ENCODE measurements around the gene CHST14. TPM values are rescaled to one million over a fixed set of nuclear protein-coding genes. Genes with fewer than 3 reads are reported as not detected.
A peak's percentile ranks its signal among the peaks of the same experiment; 100 is the strongest.

The CHST14 gene
- total RNA-seq, 1 experiment from 2014 or later = 5.8 TPM

DNA sequence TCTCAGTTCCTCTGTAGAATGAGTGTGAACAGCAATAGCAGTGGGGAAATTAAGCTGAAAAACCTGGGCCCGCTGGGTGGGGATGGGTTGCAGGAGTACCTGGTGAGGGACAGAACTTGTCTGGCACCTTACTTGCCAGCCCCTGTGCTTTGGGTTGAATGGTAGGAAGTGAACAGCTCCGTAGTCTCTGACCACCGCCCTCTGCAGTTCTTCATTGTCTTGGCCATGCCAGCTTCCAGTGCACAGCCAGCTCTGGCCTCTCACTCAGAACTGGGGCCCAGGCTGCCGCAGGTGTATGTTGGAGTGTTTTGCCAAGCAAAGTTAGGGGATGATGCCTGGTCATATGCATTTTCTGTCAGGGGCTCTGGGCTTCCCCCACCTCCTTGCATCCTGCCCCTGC, 14.0 kb upstream of the CHST14 start:
- Mint-ChIP-seq H3K9me3 (ENCODE audit: unreplicated experiment) (no peaks in the 10 kb centered on the region), H3K27ac (ENCODE audit: low read depth, unreplicated experiment) (peak overlapping the region; percentile 41), H3K36me3 (ENCODE audit: insufficient read depth, unreplicated experiment) (peaks cover 10% of the 10 kb centered on the region), H3K4me1 (ENCODE audit: insufficient read depth, unreplicated experiment) (peaks cover 33% of the 10 kb centered on the region), H3K4me3 (ENCODE audit: unreplicated experiment) (no peak overlapping the region), H3K27me3 (ENCODE audit: insufficient read depth, unreplicated experiment) (no peaks in the 10 kb centered on the region)
- intact Hi-C loops (cut with micrococcal nuclease) = loop anchor here (5.0 kb wide), 1 partner anchor 51 kb away; no protein-coding TSS in a partner anchor
- DNase-seq (ENCODE audit: unreplicated experiment) = no peak
- BruUV-seq (replicated peaks) = no TSS peak
- POLR2A ChIA-PET = interaction anchor here (0.7 to 3.7 kb wide), 10 partner anchors 11 to 320 kb away, joined by 3 to 25 read pairs (median 4); partner anchors contain the start of genes BAHD1, CCDC32, CHST14 and RPUSD2
- CTCF ChIA-PET = interaction anchor here (0.5 to 1.8 kb wide), 5 partner anchors 9 to 435 kb away, joined by 3 to 7 read pairs (median 4); partner anchors contain the start of gene BAHD1
- TF ChIP-seq, protein P1, sequence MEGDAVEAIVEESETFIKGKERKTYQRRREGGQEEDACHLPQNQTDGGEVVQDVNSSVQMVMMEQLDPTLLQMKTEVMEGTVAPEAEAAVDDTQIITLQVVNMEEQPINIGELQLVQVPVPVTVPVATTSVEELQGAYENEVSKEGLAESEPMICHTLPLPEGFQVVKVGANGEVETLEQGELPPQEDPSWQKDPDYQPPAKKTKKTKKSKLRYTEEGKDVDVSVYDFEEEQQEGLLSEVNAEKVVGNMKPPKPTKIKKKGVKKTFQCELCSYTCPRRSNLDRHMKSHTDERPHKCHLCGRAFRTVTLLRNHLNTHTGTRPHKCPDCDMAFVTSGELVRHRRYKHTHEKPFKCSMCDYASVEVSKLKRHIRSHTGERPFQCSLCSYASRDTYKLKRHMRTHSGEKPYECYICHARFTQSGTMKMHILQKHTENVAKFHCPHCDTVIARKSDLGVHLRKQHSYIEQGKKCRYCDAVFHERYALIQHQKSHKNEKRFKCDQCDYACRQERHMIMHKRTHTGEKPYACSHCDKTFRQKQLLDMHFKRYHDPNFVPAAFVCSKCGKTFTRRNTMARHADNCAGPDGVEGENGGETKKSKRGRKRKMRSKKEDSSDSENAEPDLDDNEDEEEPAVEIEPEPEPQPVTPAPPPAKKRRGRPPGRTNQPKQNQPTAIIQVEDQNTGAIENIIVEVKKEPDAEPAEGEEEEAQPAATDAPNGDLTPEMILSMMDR (IDR thresholded peaks at IDR 0.05; ENCODE audit: unreplicated experiment) = no peak

DNA sequence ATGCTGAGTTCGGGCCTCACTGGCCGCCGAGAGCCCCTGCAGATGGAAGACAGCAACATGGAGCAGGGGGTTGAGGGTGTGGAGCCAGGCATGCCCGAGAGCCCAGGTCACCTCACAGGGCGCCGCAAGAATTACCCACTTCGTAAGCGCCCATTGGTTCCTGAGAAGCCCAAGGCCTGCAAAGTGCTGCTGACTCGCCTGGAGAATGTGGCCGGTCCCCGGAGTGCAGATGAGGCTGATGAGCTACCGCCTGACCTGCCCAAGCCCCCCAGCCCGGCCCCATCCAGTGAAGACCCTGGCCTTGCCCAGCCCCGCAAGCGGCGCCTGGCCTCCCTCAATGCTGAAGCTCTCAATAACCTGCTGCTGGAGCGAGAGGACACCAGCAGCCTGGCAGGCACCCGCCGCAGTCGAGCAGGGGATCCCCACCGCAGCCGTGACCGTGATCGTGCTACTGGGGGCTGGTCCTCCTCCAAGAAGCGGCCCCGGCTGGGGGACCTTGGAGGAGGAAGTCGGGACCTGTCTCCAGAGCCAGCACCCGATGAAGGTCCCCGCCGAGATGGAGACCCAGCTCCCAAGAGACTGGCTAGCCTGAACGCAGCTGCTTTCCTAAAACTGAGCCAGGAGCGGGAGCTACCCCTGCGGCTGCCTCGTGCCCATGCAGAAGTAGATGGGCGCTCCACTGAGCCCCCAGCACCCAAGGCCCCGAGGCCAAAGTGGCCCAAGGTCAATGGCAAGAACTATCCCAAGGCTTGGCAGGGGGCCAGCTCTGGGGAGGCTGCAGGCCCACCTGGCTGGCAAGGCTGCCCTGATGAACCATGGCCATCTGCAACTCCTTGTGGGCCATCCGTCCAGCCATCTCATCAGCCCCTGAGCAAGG, 12.1 kb upstream of the CHST14 start:
- Mint-ChIP-seq H3K36me3 (ENCODE audit: insufficient read depth, unreplicated experiment) (peaks cover 15% of the 10 kb centered on the region), H3K4me1 (ENCODE audit: insufficient read depth, unreplicated experiment) (peaks cover 31% of the 10 kb centered on the region), H3K9me3 (ENCODE audit: unreplicated experiment) (no peaks in the 10 kb centered on the region), H3K27ac (ENCODE audit: low read depth, unreplicated experiment) (no peak overlapping the region), H3K27me3 (ENCODE audit: insufficient read depth, unreplicated experiment) (no peaks in the 10 kb centered on the region), H3K4me3 (ENCODE audit: unreplicated experiment) (no peak overlapping the region)
- ChIA-PET CTCF (interaction anchor here (1.0 kb wide), 1 partner anchor 13 kb away, joined by 4 read pairs; no protein-coding TSS in a partner anchor), POLR2A (interaction anchor here (1.1 kb wide), 1 partner anchor 19 kb away, joined by 4 read pairs; no protein-coding TSS in a partner anchor)
- TF ChIP-seq, protein P1 (IDR thresholded peaks at IDR 0.05; ENCODE audit: unreplicated experiment) = no peak
- DNase-seq (ENCODE audit: unreplicated experiment) = no peak
- BruUV-seq (replicated peaks) = TSS peak; percentile 30
- intact Hi-C loops (cut with micrococcal nuclease) = loop anchor here (5.0 kb wide), 1 partner anchor 49 kb away; no protein-coding TSS in a partner anchor

DNA sequence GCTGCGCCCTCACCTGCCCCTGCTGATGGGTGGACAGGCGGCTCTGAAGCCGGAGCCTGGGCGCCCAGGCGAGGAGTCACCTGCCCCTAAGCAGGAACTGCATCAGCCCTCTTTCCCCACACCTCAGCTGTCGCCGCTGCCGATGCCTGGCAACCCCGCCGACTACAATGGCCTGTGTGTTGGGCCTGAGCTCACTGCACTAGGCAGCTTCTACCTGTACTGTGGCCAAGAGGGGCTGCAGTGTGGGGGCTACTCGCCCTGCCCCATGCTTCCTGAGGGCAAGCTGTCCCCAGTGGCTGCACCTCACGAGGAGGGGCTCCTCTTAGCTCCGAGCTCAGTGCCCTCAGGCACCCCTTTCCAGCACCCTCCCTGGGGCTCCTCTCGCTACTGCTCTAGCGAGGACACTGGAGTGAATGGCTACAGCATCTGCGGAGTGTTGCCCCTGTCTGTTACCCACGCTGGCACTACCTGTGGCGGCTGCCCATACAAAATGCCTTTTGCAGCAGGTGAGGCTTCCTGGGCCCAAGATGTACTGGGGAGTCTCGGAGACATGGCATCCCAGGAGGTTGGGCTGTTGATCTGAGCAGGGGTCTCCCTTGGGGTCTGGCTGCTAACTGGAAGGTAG, 11.3 kb upstream of the CHST14 start:
- no peak overlapping the region for H3K27ac Mint-ChIP-seq (ENCODE audit: low read depth, unreplicated experiment)
- peaks cover 18% of the 10 kb centered on the region for H3K36me3 Mint-ChIP-seq (ENCODE audit: insufficient read depth, unreplicated experiment)
- ChIA-PET CTCF (interaction anchor here (1.0 kb wide), 1 partner anchor 14 kb away, joined by 4 read pairs; no protein-coding TSS in a partner anchor), POLR2A (no interaction called here)
- H3K27me3 Mint-ChIP-seq (ENCODE audit: insufficient read depth, unreplicated experiment) = no peaks in the 10 kb centered on the region
- H3K4me1 Mint-ChIP-seq (ENCODE audit: insufficient read depth, unreplicated experiment) = peaks cover 23% of the 10 kb centered on the region
- TF ChIP-seq, protein P1 (IDR thresholded peaks at IDR 0.05; ENCODE audit: unreplicated experiment) = no peak
- intact Hi-C loops (cut with micrococcal nuclease) = loop anchor here (5.0 kb wide), 1 partner anchor 48 kb away; no protein-coding TSS in a partner anchor
- no peak for DNase-seq (ENCODE audit: unreplicated experiment)
- no peak overlapping the region for H3K4me3 Mint-ChIP-seq (ENCODE audit: unreplicated experiment)
- BruUV-seq (replicated peaks) = no TSS peak
- H3K9me3 Mint-ChIP-seq (ENCODE audit: unreplicated experiment) = no peaks in the 10 kb centered on the region

DNA sequence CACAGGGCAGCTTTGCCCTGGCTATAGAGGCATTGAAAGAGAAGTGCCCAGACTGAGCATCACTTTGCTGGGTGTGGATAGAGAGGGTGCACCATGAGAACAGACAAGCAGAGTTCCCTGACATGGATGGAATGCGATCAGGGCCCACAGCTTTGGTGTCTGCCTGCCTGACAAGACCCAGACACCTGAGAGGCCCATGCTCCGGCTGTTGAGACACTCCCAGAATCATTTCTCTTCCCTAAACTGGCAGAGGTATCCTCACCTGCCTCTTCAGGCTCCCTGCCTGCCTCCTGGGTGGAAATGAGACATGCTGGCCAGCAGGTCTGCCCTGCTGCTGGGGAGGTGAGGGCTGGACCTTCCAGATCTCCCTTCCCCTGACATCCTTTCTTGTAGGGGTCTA, 10.4 kb upstream of the CHST14 start:
- ChIA-PET POLR2A (no interaction called here), CTCF (interaction anchor here (0.7 kb wide), 1 partner anchor 122 kb away, joined by 4 read pairs; no protein-coding TSS in a partner anchor)
- no peak for DNase-seq (ENCODE audit: unreplicated experiment)
- H3K9me3 Mint-ChIP-seq (ENCODE audit: unreplicated experiment) = no peaks in the 10 kb centered on the region
- H3K27ac Mint-ChIP-seq (ENCODE audit: low read depth, unreplicated experiment) = no peak overlapping the region
- H3K36me3 Mint-ChIP-seq (ENCODE audit: insufficient read depth, unreplicated experiment) = peaks cover 20% of the 10 kb centered on the region
- no peaks in the 10 kb centered on the region for H3K27me3 Mint-ChIP-seq (ENCODE audit: insufficient read depth, unreplicated experiment)
- no peak overlapping the region for H3K4me3 Mint-ChIP-seq (ENCODE audit: unreplicated experiment)
- intact Hi-C loops (cut with micrococcal nuclease) = no loop called here
- peaks cover 14% of the 10 kb centered on the region for H3K4me1 Mint-ChIP-seq (ENCODE audit: insufficient read depth, unreplicated experiment)
- TF ChIP-seq, protein P1 (IDR thresholded peaks at IDR 0.05; ENCODE audit: unreplicated experiment) = no peak
- no TSS peak for BruUV-seq (replicated peaks)

Data from MCF 10A (cell line).